H1 (cell line): ENCODE results near the gene CES3. TPM values are rescaled to one million over a fixed set of nuclear protein-coding genes. Genes with fewer than 3 reads are reported as not detected.

ENCODE experiments used
- ATF3 ChIP-seq: IDR thresholded peaks from 2 replicates; pipeline ENCODE4 v1.6.1; 2011; ENCODE audit warnings: low read depth, mild to moderate bottlenecking, low read length; ENCODE audit not compliant: insufficient read depth
- BCL11A ChIP-seq, 2 experiments: IDR thresholded peaks; one replicate each; pipeline ENCODE4 v1.6.1; 2011; ENCODE audit warnings: low read depth in 2 of 2, low read length in 2 of 2, mild to moderate bottlenecking in 2 of 2
- CHD7 ChIP-seq: fragments of 300-600 bp; sonication (generic); IDR thresholded peaks from 2 replicates; pipeline ENCODE4 v1.7.1; 2012; ENCODE audit warnings: low read length, moderate library complexity, mild to moderate bottlenecking, inconsistent platforms; ENCODE audit not compliant: insufficient replicate concordance
- E2F6 ChIP-seq: IDR thresholded peaks from 2 replicates; pipeline ENCODE4 v1.6.1; 2012; ENCODE audit warnings: inconsistent platforms
- RBBP5 ChIP-seq: IDR thresholded peaks from 2 replicates; pipeline ENCODE4 v1.7.1; 2012; ENCODE audit warnings: low read depth, mild to moderate bottlenecking, inconsistent platforms, low read length, moderate library complexity, borderline replicate concordance
- TBP ChIP-seq: IDR thresholded peaks from 2 replicates; pipeline ENCODE4 v1.6.1; 2011; ENCODE audit warnings: low read depth, low read length, improper control_type of control experiment
- TCF12 ChIP-seq: IDR thresholded peaks from 2 replicates; pipeline ENCODE4 v1.6.1; 2011; ENCODE audit warnings: low read depth, mild to moderate bottlenecking, low read length
- YY1 ChIP-seq: IDR thresholded peaks from 2 replicates; pipeline ENCODE4 v1.6.1; 2011; ENCODE audit warnings: low read depth, mild to moderate bottlenecking, low read length
- polyA plus RNA-seq, 7 experiments: library from polyadenylated mRNA; depleted of rRNA in 3 of 7; stranded (reverse) in 5 of 7; unstranded in 2 of 7; fragments of >200 nt in 5 of 7; fragments of 200-250 nt in 2 of 7; gene quantifications; 1 replicate in 5 of 7; 2 replicates in 1 of 7; 4 replicates in 1 of 7; pipeline versions ENCODE4 v1.2.1 to v1.2.3, GENCODE V29; 2011 to 2013; ENCODE audit warnings: missing spikeins in 2 of 7, mixed read lengths in 2 of 7
- total RNA-seq: library from RNA; stranded (reverse); fragmentation: NEBNext Ultra II Directional; extraction: Animal tissue kit (Norgen Biotek cat#: 25700); gene quantifications from 2 replicates; pipeline ENCODE4 v1.2.1, GENCODE V29; 2021

The CES3 gene
- total and polyA plus RNA-seq, 2 of the 8 experiments (the other 6 are each of a cell fraction or from before 2014, with no cell fraction given) = 1.6 to 2.2 TPM

- peak; percentile 96 for TF ChIP-seq E2F6
- no peak for TF ChIP-seq RBBP5
- TF ChIP-seq CHD7 = no peak
- no peak for TF ChIP-seq YY1
- no peak for TF ChIP-seq BCL11A (IDR thresholded peaks at IDR 0.05; ENCODE audit: low read depth in 2 of 2, low read length in 2 of 2)
- no peak for TF ChIP-seq ATF3
- no peak for TF ChIP-seq TBP
- TF ChIP-seq TCF12 = no peak
Observed at GRCh38 chr16:67000384-67001351, 39.6 kb downstream of the CES3 start (continued).
